Fibroblast of the aortic adventitia (primary cell): ENCODE measurements around the gene GMPR2. TPM values are rescaled to one million over a fixed set of nuclear protein-coding genes. Genes with fewer than 3 reads are reported as not detected.

ENCODE experiments used
- DNase-seq: peaks from one replicate; pipeline ENCODE4 v3.0.0-alpha.2; 2010; ENCODE audit warnings: low read depth
- H3K4me3 ChIP-seq: 2 replicates; pipeline ENCODE4 v1.5.1; 2011; ENCODE audit warnings: low read depth, mild to moderate bottlenecking, control low read depth, low read length, moderate library complexity
- CTCF ChIP-seq: IDR thresholded peaks from 2 replicates; pipeline ENCODE4 v1.5.1; 2011; ENCODE audit warnings: mild to moderate bottlenecking, low read length, control low read depth, inconsistent platforms; ENCODE audit not compliant: insufficient read depth
- total RNA-seq: library from RNA; depleted of rRNA; stranded (reverse); fragments of >200 nt; gene quantifications from 2 replicates; pipeline ENCODE4 v1.2.3, GENCODE V29; 2012; ENCODE audit warnings: low replicate concordance

GMPR2 gene
- total RNA-seq, 1 donor = 53.6 TPM

DNA sequence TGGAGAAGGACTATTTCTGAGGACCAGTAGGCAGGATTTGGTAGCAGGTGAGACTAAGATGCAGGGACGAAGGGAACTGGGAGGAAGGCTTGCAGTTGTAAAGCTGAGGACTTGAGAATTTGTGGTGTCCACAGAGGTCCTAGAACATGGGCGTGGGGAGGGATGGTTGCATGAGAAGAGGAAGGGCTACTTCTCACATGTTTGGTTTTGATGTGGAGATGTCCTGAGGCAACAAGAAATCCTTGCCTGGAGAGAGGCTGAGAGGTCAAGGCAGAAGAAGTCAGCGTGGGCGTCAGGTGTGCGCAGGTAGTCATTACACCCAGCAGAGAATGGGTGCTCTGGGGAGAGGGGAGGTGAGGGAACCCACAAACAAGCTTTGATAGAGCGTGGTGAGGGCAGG is 44.3 kb downstream of the GMPR2 start:
- no peak for DNase-seq
- no peak for TF ChIP-seq CTCF
- no peak overlapping the region for H3K4me3 ChIP-seq

- no peak overlapping the region for H3K4me3 ChIP-seq
- no peak for TF ChIP-seq CTCF
- DNase-seq = no peak
Observed at GRCh38 chr14:24277606-24278321, 45.0 kb downstream of the GMPR2 start.

- no peak for DNase-seq
- no peak for TF ChIP-seq CTCF
Observed at GRCh38 chr14:24278424-24278823, 45.7 kb downstream of the GMPR2 start.

DNA sequence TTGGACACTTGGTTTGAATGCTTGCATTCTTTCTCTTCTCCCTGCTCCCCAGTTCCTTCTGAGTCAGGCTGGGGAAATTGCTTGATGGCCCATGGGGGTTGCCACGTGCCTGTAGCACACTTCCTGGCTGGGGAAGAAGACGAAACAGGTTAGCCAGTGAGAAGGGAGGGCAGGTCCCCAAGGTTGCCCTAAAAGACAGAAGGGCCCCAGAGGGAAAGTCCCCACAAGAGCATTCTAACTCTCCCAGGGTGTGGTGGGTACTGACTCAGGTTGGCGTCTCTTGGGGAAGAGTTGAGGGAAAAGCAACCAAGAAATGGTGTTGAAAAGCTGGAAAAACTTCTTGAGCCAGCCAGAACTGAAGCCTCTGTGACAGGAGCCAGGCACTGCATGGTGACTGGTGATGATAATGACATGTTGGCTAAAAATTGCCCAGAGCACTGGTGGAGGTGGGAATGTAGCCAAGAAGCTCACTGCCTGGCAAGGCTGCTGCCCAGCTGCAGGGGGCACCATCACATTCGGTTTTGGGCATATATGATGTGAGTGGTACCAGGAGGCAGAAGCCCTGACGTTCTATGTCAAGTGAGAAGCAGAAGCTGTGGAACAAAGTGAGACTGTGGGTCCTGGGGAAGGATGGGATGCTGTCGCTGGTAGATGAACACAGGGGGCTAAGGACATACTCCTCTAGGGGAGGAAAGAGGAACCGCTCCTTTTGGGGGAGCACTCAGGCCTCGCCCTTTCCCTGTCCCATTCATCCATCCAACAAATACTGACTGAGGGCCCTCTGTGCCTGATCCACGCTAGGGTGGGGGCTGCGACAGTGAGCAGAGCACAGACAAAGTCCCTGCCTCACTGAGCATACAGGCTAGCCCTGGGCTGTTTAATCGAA is 46.8 kb downstream of the GMPR2 start:
- TF ChIP-seq CTCF = no peak
- H3K4me3 ChIP-seq = no peak overlapping the region
- DNase-seq = no peak

More at GRCh38 chr14:24278424-24278823, 45.7 kb downstream of the GMPR2 start:
- no peak overlapping the region for H3K4me3 ChIP-seq

GRCh38 chr14:24280797-24281460 is 48.2 kb downstream of the GMPR2 start:
- TF ChIP-seq CTCF = no peak
- peak; percentile 57 for DNase-seq

DNA sequence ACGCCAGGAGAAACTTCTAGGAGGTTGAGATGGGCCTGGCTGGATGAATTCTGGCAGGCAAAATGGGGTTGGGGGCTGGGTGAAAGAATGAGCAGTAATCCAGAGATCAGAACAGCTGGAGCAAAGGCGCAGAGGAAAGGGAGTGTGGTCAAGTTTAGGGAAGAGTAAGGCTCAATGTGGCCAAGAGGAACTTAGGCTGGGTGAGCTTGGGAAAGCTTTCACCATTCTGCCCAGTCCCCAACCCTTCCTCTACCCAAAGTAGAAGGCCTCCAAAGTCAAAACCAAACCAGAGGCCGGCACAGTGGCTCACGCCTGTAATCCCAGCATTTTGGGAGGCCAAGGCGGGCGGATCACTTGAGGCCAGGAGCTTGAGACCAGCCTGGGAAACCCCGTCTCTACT is 48.9 kb downstream of the GMPR2 start:
- no peak for DNase-seq
- no peak for TF ChIP-seq CTCF
- no peak overlapping the region for H3K4me3 ChIP-seq

More at GRCh38 chr14:24280797-24281460, 48.2 kb downstream of the GMPR2 start:
- H3K4me3 ChIP-seq = no peak overlapping the region
